Eye (tissue), 1 donor: ENCODE data around the gene CDR2.

Experiments
- DNase-seq: peaks from one replicate; pipeline ENCODE4 v3.0.0-alpha.2; 2015

The CDR2 gene

DNA sequence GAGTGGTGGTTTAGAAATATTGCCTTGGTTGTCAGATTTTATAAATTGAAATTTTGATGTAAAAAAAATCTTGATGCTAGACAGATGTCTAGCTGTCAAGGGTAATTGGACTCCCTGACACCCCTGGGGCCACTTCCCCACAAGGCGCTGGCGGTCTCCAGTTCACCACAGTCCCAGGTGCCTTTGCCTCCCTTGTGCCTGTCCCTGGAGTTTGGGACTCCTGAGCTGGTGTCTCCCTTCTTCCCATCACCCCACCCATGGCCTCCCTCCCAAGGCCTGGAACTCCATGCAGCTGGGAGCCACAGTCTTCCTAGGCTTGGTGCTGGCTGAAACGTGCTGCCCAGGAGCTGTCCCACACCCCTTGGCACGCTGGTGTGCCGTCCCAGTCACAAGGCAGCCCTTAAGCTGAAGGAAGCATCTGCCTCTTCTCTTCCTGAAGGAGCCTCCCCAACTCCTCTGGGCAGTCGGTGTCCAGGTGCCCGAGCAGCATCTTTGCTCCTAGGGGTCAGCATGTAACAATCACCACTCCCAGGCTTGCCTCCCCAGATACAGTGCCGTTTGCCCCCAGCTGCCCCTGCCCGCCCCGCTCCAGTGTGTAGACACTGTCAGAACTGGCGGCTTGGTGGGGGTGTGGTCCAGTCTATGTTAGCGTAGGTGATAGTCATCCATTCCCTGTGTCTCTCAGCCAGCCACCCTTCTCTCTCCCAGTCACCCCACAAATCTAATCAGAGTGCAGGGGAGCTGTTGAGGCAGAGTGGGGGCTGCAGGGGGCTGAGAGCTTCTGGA is 51.1 kb downstream of the CDR2 start:
- no peak for DNase-seq

DNA sequence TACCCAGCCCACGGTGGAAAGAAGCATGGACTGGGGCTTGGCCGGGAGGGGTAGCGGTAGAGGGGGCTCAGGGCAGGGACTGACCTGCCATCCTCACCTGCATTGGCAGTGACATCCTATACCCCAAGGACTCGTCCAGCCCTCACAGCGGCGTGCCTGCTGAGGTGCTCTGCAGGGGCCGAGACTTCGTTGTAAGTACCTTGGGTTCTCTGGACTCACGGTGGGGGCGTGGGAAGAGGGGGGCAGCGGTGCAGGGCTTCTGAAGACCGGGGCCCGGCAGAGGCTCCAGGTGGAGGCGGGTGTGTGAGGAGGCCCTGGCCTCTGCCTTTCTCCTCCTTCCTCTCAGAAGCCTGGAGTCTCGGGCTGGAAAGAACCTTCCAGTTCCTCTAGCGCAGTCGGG is 51.7 kb downstream of the CDR2 start:
- no peak for DNase-seq

DNA sequence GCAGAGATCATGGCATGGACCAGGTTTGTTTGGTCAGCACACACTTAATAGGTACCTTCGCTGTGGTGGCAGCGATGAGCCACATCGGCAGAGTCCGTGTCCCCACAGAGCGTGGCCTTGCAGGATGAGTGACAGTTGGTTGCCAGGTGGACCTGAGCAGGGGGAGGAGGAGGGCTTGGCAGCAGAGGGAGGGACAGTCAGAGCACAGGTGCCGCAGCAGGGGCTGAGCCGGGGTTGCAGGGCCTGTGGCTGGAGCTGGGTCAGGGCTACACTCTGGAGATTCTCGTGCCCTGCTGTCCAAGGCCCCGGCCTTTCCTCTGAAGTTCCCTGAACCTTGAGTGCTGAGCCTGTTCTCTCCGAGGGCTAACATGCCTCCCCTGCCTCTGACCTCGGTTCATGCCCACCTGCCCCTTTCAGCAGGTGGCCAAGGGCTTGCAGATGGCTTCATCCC is 52.4 kb downstream of the CDR2 start:
- DNase-seq = no peak

DNA sequence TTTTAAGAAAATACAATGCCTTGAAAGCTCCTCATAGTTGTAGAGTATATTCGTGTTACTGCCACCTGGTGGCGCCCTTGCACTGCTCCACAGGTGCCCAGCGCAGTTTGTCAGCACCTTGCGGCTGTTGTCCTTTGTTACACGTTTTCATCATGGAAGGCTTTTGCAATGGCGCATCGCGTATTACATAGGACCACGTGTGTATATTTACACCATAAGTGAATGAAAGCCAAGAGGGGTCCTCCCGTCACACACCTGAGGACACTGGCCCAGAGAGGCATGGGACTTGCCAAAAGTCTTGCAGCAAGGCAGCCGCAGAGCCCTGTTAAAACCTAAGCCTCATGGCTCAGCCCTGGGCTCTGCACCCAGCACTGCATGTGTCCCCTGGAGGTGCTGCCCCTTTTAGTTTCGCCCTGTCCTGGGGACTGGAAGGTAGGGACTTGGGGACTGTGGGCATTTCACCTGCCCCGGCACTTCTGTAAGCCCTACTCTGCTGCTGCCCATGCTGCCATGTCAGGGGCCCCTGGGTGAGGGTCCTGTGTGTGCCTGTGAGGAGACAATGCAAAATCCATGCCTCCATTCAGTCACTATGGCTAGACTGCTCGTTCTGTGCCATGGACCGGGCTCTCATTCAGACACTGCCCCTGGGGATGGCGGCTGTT is 52.9 kb downstream of the CDR2 start:
- peak; percentile 84 for DNase-seq

DNA sequence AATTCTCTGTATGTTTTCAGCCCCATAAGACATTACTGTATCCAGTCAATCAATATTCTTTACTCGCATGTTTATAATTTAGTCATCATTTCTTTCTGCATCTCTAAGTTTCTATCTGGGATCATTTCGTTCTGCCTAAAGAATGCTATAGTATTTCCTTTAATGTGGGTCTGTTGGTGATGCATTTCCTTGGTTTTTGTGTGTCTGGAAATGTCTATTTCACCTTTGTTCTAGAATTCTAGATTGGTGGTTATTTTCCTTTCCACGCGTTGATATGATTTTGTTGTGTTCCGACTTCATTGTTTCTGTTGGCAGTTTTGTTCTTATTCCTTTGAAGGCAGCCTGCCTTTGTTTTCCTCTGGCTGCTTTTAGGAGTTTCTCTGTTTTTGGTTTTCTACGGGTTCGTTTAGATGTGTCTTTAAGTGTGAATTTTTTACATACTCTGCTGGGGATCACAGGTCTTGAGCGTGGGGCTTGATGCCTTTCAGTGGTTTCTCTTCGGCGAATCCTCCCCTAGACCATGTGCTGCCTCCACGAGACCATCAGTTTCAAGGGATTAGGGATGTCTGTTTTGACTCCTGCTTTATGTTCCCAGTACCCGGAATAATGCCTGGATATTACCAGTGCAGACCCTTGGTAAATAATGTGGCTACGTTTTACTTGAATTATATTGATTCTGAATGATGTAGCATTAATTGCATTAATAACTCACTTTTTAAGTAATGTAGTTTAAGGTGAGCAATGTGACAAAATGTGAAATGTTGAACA is 53.7 kb downstream of the CDR2 start:
- no peak for DNase-seq

DNA sequence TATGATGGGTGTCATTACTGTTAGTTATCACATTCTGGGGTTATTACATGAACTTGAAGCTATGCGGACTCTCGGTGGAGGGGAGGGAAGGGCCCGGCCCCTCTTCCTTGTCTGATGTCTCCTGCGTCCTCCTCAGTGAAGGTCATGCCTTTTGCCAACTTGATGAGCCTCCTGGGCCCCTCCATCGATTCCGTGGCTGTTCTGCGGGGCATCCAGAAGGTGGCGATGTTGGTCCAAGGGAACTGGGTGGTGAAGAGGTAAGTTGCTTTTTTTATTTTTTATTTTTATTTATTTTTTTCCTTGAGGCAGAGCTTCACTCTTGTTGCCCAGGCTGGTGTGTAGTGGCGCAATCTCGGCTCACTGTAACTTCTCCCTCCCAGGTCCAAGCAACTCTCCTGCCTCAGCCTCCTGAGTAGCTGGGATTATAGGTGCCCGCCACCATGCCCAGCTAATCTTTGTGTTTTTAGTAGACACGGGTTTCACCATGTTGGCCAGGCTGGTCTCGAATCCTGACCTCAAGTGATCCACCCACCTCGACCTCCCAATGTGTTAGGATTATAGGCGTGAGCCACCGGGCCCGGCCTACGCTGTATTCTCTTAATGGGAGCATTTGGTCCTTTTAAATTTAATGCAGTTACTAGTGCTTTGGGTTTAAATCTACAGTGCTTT is 55.6 kb downstream of the CDR2 start:
- no peak for DNase-seq

DNA sequence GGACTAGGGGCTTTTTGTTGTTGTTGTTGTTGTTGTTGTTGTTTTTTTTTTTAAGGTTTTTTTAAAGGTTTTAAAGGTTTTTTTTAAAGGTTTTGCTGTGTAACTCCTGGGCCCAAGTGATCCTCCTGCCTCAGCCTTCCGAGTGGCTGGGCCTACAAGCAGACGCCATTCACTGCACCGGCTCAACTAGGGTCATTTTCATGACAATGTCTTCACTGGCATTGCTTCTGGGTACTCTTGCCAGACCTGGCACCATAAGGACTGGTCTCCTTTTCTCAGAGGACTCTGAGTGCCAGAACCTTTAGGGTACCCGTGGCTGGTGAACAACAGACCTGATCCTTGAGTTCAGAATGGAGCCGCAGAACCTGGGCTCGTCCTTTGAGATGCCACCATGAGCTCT is 56.8 kb downstream of the CDR2 start:
- DNase-seq = no peak

DNA sequence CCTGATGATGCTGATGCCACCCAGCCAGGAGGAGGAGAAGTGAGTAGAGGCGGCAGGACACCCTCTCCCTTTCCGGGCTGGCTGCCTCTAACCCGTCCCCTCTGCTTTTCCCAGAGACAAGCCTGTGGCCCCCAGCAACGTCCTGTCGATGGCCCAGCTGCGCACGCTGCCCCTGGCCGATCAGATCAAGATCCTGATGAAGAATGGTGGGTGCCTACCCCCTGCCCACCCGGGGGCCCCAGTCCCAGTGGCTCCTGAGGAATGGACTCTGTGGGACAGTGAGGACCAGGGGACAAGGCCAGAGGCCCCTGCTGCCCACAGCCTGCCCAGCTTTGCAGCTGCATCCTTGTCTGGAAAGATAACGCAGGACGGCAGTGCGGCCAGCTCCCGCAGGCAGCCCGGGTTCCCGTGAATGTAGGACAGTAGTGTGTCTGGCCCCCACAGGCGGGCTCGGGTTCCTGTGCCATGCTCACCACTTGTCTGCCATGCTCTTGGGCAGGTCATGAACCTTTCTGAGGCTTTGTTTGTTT is 57.4 kb downstream of the CDR2 start:
- DNase-seq = no peak

DNA sequence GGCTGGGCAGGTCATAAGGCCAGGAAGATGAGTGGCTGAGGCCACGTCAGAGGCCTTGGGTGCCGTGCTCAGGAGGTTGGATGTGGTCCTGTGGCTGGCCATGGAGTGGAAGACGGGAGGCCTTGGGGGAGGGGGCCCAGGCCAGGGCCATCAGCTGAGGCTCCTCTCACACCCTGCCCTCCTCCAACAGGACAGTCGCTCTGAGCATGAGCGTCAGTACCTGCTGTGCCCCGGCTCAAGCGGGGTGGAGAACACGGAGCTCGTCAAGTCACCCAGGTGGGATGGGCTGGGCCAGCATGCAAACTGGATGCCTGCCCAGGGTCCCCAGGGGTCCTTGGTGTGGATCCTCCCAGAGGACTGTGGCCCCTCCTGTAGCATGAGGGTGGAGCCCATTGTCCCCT is 58.0 kb downstream of the CDR2 start:
- no peak for DNase-seq

DNA sequence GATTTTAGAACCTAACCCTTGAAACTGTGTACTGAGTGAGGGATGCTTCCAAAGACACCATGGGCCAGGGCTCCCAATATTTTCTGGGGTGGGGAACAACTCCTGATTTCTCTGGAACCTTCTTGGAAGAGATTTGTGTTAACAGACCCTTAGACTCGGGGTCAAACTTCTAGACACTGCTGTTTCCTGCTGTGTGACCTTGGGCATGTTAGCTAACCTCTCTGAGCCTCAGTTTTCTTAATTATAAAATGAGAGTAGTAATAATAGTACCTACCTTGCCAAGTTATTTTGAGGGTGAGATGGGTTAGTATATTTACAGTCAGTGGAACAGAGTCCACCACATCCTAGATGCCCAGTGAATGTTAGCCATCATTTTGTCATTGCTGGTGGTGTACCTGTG is 58.4 kb downstream of the CDR2 start:
- no peak for DNase-seq

DNA sequence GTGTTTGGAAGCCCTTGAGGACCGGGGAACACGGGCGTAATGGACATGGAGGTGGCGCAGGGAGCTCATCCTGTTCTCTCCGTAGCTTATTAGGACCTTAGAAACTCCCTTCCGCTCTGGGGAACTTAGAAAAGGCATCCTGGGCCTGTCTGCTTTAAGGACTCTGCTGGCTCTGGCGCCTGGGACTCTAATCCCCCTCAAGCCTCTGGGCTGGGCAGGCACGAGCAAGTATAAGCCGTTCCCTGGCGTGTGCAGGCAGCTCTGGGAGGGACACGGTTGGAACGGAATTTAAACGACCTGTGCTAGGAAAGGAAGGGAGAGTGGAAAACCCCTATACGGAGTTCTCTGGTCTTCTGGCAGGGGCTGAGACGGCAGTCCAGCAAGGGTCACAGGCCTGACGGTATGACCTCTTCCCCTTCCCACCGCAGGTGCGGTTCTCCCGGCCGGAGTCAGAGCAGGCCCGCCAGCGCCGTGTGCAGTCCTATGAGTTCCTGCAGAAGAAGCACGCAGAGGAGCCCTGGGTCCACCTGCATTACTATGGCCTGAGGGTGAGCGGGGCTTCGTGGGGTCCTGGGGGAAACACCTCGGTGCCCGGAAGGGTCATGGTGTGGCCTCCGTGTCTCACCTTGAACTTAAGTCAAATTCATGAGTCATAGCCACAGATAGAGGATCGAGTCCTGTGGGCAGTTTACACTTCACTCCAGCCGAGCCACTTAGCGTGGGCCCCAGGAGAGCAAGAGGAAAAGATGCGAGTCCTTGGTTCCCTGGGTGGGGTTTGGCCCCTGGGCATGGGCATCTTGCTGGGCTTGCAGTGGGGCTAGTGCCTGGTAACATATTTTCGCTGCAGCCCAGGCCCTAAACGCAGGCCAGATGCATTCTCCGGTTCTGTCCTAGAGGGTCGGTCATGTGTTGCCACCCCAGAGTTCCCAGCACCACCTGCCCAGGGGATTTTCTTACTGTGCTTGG is 59.5 kb downstream of the CDR2 start:
- peak; percentile 60 for DNase-seq

DNA sequence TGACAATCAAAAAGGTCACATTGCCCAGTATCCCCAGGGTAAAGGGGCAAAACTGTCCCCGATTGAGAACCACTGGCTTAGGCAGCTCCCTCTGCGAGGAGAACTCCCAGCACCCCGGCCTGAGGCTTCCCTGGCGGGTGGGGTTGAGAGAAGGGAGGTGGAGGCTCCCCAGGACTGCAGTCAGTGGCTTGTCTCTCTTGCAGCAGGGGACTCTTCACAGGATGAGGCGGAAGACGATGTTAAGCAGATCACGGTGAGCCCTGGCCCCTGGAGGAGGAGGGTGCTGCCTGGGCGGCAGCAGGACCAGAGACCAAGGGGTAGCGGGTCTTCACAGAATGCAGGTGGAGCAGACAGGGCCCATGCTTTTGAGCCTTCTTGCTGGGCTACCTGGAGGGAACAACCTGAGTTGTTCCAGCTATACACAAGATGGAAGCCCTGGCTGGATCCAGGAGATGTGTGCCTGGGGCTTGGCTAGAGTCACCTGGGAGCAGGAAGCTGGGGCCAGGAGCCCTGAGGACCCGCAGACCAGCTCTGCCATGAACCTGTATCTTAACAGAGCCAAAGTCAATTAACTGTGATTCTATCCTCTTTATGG is 60.4 kb downstream of the CDR2 start:
- no peak for DNase-seq

DNA sequence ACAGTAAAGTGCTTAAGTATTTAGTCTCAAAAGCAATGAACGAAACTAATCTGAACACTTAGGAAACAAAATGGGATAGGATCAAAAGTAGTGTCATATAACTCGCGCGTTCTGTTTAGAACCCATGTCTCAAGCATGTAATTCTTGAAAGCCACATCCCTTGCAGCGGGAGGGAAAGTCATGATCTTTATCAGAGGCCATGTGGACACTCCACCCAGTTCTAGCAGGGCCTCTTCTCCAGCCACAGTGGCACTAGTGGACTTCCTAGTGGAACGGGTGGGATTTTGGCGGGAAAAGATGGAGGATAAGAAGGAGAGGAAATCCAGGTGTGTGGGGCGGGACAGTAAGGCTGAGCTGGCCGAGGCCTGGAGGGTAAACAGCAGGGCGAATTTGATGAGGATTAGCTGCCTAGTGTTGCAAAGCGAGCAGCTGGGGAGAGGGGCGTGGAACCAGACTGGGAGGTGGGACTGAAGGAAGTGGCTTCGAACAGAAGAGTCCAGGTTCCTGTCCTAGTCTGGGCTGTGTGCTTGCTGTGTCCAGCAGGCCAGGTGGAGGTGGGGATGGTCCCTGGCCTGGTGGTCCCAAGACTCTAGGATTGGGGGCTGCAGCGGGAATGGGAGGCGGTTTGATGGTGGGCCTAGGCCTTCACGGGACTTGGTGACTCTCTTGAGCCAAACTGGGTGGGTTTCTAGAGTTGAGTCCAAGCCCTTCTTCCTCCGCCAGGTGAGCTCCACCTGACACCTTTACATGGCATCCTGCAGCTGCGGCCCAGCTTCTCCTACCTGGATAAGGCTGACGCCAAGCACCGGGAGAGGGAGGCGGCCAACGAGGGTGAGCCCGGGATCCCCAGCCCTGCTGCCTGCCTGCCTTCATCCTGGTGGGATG is 61.3 kb downstream of the CDR2 start:
- DNase-seq = no peak

DNA sequence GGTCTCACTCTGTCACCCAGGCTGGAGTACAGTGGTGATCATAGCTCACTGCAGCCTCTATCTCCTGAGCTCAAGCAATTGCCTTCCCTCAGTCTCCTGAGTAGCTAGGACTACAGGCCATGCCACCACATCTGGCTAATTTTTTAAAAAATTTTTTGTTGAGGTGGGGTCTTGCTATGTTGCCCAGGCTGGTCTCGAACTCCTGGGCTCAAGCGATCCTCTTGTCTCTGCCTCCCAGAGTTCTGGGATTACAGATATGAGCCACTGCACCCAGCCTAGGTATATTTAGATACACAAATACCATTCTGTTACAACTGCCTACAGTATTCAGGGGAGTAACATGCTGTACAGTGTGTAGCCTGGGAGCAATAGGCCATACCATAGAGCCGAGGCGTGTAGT is 62.9 kb downstream of the CDR2 start:
- DNase-seq = no peak

DNA sequence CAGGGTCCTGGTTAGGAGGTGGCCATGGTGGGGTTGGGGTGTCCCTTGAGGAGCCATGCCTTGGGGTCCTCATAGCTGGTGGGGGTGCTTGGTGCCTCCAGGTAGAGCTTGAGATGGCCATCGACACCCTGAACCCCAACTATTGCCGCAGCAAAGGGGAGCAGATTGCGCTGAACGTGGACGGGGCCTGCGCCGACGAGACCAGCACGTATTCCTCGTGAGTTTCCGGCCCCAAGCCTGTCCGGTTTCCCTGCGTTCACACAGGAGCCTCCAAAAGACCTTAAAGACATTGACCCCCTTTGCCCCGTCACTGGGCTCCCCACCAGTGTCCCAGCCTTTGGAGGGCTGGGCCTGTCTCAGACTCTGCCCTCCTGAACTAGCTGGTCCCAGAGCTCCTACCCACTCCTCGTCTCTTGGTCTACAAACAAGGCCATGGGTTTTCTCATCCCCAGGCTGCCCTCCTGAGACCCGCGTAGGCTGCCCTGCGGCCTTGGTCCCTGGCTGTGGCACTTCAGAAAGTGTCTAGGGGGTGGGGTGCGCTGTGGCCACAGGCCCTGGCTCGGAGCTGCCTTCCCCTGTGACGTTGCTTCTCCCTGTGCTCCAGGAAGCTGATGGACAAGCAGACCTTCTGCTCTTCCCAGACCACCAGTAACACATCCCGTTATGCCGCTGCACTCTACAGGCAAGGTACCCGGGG is 65.4 kb downstream of the CDR2 start:
- no peak for DNase-seq

DNA sequence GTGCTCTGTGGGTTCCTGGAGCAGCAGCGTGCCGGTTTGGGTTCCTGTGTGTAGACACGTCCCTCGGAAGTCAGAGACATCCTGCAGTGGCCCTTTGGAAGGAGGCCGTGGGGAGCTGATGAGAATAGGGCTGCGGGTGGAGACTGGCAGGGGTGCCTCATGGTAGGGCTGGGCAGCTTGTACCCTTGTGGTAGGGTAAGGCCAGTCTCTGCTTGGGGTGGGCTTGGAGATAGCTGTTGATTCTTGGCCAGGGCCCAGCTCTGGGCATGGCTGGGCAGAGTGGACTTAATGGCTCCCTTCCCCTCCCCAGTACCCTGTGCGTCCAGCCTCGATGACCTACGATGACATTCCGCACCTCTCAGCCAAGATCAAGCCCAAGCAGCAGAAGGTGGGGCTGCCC is 66.6 kb downstream of the CDR2 start:
- no peak for DNase-seq

DNA sequence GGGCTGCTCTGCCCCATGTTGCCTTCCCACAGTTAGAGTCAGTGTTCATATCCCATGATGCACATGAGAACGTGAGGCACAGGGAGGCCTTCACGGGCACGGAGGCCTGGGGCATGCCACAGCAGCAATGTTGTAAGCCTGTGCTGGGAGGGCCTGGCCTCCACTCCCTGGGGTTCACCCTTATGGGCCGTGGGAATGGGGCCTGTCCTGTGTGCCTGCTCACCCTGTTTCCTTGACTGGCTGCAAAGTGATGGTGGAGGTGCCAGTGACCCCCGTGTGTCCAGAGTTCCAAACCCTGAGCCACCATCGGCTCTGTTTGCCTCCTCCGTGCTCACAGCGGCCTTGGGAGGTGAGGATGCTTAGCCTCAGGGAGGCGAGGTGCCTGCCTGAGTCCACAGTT is 67.6 kb downstream of the CDR2 start:
- DNase-seq = no peak

DNA sequence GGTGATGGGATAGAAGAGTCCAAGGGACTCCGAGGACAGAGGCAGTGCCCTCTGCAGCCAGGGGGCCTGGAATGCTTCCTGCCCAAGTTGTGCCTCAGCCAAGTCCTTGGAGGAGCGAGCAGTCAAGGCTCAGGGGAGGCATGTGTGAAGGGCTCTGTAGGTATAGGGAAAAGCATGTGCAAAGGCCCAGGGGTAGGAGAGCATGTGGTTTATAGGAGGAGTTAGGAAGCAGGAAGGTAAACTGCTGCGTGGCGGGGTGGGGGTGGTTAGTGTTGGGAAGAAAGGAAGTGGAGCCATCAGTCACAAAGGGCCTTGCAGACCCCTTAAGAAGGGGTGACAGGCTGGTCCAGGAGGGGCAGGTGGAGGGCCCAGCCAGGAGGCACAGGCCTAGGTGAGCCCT is 70.0 kb downstream of the CDR2 start:
- DNase-seq = no peak

DNA sequence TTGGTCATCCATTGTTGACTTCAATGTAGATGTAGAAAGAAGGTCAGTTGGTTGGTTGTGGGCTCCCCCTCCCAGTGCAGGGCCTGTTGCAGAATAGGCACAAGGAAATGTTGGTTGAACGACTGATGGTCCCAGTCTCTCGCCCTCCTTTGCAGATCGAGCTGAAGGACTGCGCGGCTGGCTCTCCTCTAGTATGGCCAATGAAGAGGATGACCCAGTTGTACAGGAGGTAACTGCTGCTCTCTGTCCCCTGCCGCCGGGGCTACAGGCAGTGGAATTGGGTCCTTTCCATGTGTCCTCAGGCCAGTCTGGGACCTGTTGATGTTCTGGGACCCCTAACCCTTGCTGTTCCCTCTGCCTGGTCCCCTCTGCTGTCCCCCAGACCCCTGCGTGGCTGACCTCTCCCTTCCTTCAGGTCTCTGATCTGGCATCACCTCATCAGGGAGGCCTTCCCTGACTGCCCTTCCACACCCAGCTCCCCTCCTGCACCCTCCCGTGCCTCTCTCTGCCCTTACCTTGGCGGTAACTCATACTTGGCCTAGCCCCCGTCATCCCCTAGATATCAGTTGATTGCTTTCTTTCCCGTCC is 71.5 kb downstream of the CDR2 start:
- DNase-seq = no peak
